Stomach (tissue), 9 donors: ENCODE results near the gene MARCKS. TPM values are rescaled to one million over a fixed set of nuclear protein-coding genes. Genes with fewer than 3 reads are reported as not detected.
A peak's percentile ranks its signal among the peaks of the same experiment; 100 is the strongest.

Experiments used
- DNase-seq, 2 donors: peaks; one replicate each; pipeline versions ENCODE4 v3.0.0 to v3.0.0-alpha.2; 2013 to 2019
- H3K27ac ChIP-seq, 5 donors: fragments of 200-600 bp in 4 of 5; sonication (generic) in 4 of 5; one replicate each; pipeline ENCODE4 v1.5.1; 2013 to 2019; ENCODE audit warnings: mild to moderate bottlenecking in 1 of 5, moderate library complexity in 1 of 5
- H3K27me3 ChIP-seq, 3 donors: fragments of 200-600 bp; sonication (generic); one replicate each; pipeline ENCODE4 v1.5.1; 2017 to 2019; ENCODE audit warnings: mixed run types in 1 of 3
- H3K36me3 ChIP-seq, 4 donors: fragments of 200-600 bp; sonication (generic); 1 replicate in 3 of 4; 2 replicates in 1 of 4; pipeline ENCODE4 v1.5.1; 2016 to 2019
- H3K4me1 ChIP-seq, 4 donors: fragments of 200-600 bp; sonication (generic); one replicate each; pipeline ENCODE4 v1.5.1; 2016 to 2019
- H3K4me3 ChIP-seq, 4 donors: fragments of 200-600 bp; sonication (generic) in 3 of 4; one replicate each; pipeline ENCODE4 v1.5.1; 2016 to 2019; ENCODE audit warnings: mild to moderate bottlenecking in 1 of 4
- H3K9me3 ChIP-seq, 4 donors: fragments of 200-600 bp; sonication (generic); one replicate each; pipeline ENCODE4 v1.5.1; 2016 to 2019
- CTCF ChIP-seq, 7 experiments: fragments of 450-650 bp in 4 of 7; fragments of 200-600 bp in 3 of 7; sonication (generic) in 3 of 7; IDR thresholded peaks; one replicate each; pipeline ENCODE4 v1.5.1; 2016 to 2019; ENCODE audit warnings: antibody characterized with exemption in 7 of 7, control low read depth in 2 of 7, mild to moderate bottlenecking in 1 of 7
- EP300 ChIP-seq: sonication (generic); formaldehyde crosslinking; IDR thresholded peaks from one replicate; pipeline ENCODE4 v1.6.1; 2017; ENCODE audit warnings: antibody characterized with exemption
- POLR2A ChIP-seq, 4 donors: fragments of 450-650 bp; IDR thresholded peaks; one replicate each; pipeline ENCODE4 v1.6.1; 2016; ENCODE audit warnings: antibody characterized with exemption in 4 of 4, control low read depth in 2 of 4, mild to moderate bottlenecking in 1 of 4, moderate library complexity in 1 of 4
- POLR2AphosphoS5 ChIP-seq, 3 donors: sonication (generic); formaldehyde crosslinking; IDR thresholded peaks; one replicate each; pipeline ENCODE4 v1.6.1; 2016; ENCODE audit warnings: antibody characterized with exemption in 3 of 3
- WGBS, 5 donors: extraction: QIAGEN DNeasy Blood & Tissue Kit in 3 of 5; methylation state at CpG; one replicate each; pipeline versions ENCODE4 v1.1.5 to v1.1.7; 2013 to 2018; 5-methylcytosine and 5-hydroxymethylcytosine counted together
- intact Hi-C: fragments of 100-400 bp; cut with DNase I; formaldehyde crosslinking; loops from one replicate; pipeline ENCODE4 v1.15.1; 2023; ENCODE audit warnings: low total_unique reads
- polyA plus RNA-seq, 3 donors: library from polyadenylated mRNA; stranded (reverse); fragments of 200-250 nt; gene quantifications; one replicate each; pipeline ENCODE4 v1.2.3, GENCODE V29; 2013
- total RNA-seq, 5 donors: library from RNA; depleted of rRNA; stranded (reverse); fragments of >200 nt; gene quantifications; one replicate each; pipeline versions ENCODE4 v1.1.0 to v1.2.3, GENCODE V29; 2014 to 2016
- donor health status: healthy with polysubstance abuse.
- donor health status: Bipolar disorder and iron deficiency.
- donor health status: healthy.

Gene MARCKS
- total and polyA plus RNA-seq, 8 donors = 19.8 to 594 (median 52.3) TPM

DNA sequence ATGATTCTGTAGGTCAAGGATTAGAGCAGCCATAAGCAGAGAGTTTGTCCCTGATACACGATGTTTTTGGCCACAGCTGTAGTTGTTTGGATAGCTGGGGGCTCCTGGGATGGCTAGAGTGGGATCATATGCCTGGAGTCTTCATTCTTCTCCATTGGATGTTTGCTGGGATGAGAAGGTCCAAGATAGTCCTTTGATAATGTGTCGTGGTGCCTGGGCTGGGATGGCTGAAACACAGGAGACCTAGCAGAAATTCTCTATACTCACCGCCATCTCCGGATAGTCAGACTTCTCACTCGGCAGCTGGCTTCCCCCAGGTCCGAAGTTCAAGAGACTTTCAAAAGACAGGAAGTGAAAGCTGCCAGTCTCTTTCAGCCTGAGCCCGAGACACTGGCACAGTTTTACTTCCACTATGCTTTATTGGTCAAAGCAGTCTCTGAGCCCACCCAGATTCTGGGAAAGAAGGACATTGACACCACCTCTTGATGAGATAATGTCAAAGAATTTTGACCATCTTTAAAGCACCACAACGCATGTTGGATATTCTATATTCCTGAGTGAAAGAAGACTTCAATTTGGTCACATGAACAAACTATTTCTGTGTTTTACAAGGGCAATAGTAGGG, 16.0 kb downstream of the MARCKS start:
- Histone ChIP-seq H3K4me3 (peak overlapping the region; percentile 25 to 45 (median 38)), H3K36me3 (no peaks in the 10 kb centered on the region), H3K4me1 (no peaks in the 10 kb centered on the region), H3K9me3 (no peaks in the 10 kb centered on the region), H3K27ac (peak overlapping the region; percentile 5 to 65 (median 53)), H3K27me3 (no peaks in the 10 kb centered on the region)
- TF ChIP-seq POLR2AphosphoS5 (IDR thresholded peaks at IDR 0.05) = peak in 2 of 3 donors; percentile 18 to 43
- TF ChIP-seq CTCF (IDR thresholded peaks at IDR 0.05) = no peak
- TF ChIP-seq POLR2A (IDR thresholded peaks at IDR 0.05) = no peak
- no peak for TF ChIP-seq EP300
- intact Hi-C loops = no loop called here
- peak; percentile 71 to 76 for DNase-seq
- WGBS, 5 donors = 19 to 38% (median 24%) methylated on average over 8 of the region's 8 CpGs

DNA sequence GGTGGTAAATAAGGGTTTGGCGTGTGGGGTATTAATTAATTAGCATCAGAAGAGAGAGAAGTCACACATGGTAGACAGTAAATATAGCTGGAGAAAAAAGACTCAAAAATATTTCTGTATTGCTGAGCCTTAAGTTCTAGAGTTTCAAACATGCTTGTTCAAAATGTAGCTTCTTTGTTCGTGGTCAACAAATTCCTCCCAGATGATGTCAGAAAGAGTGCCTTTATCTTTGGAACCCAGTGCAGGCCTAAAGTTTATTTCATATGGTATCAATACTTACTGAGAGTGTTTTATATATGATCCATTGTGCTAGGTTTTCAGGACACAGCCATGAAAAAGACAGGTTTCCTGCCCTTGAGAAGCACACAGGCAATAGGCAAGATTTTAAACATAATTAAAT, 18.3 kb downstream of the MARCKS start:
- 82 to 92% (median 85%) methylated on average over 2 of the region's 2 CpGs for WGBS, 5 donors
- Histone ChIP-seq H3K4me3 (no peak overlapping the region), H3K36me3 (no peaks in the 10 kb centered on the region), H3K4me1 (peaks cover 0 to 11% (median 4%) of the 10 kb centered on the region in 4 donors), H3K9me3 (no peaks in the 10 kb centered on the region), H3K27me3 (no peaks in the 10 kb centered on the region), H3K27ac (no peak overlapping the region)
- DNase-seq = no peak
- no peak for TF ChIP-seq POLR2AphosphoS5 (IDR thresholded peaks at IDR 0.05)
- TF ChIP-seq EP300 = no peak
- TF ChIP-seq POLR2A (IDR thresholded peaks at IDR 0.05) = no peak
- TF ChIP-seq CTCF (IDR thresholded peaks at IDR 0.05) = no peak
- intact Hi-C loops = no loop called here

- no peaks in the 10 kb centered on the region for H3K9me3 ChIP-seq
- no peaks in the 10 kb centered on the region for H3K27me3 ChIP-seq
- peaks cover 0 to 14% (median 6%) of the 10 kb centered on the region in 4 donors for H3K4me1 ChIP-seq
- no peak for DNase-seq
- WGBS, 5 donors = 50 to 91% (median 77%) methylated on average over 1 of the region's 1 CpG
- TF ChIP-seq POLR2AphosphoS5 (IDR thresholded peaks at IDR 0.05) (no peak), POLR2A (IDR thresholded peaks at IDR 0.05) (no peak), CTCF (IDR thresholded peaks at IDR 0.05) (no peak), EP300 (no peak)
- intact Hi-C loops = no loop called here
- no peak overlapping the region for H3K27ac ChIP-seq
- H3K4me3 ChIP-seq = no peak overlapping the region
- no peaks in the 10 kb centered on the region for H3K36me3 ChIP-seq
Measured at GRCh38 chr6:113876695-113877094, 19.6 kb downstream of the MARCKS start.

GRCh38 chr6:113879186-113880096, 22.3 kb downstream of the MARCKS start:
- H3K27me3 ChIP-seq = no peaks in the 10 kb centered on the region
- no peaks in the 10 kb centered on the region for H3K36me3 ChIP-seq
- H3K9me3 ChIP-seq = no peaks in the 10 kb centered on the region
- peaks cover 0 to 24% (median 13%) of the 10 kb centered on the region in 4 donors for H3K4me1 ChIP-seq
- TF ChIP-seq EP300 (no peak), CTCF (IDR thresholded peaks at IDR 0.05) (peak in 5 of 7 experiments; percentile 40 to 62 (median 52)), POLR2A (IDR thresholded peaks at IDR 0.05) (no peak), POLR2AphosphoS5 (IDR thresholded peaks at IDR 0.05) (peak in 1 of 3 donors; percentile 52)
- WGBS, 5 donors = 8 to 14% (median 9%) methylated on average over 6 of the region's 6 CpGs
- DNase-seq = peak; percentile 54 to 91
- intact Hi-C loops = no loop called here
- peak overlapping the region in 1 of 4 donors; percentile 22 for H3K4me3 ChIP-seq
- peak overlapping the region in 3 of 5 donors; percentile 27 to 56 (median 40) for H3K27ac ChIP-seq
